GM18868 (cell line): ENCODE data around the gene DAPK2.

Experiments used
- ATAC-seq: cut with Tn5 transposase; IDR thresholded peaks from one replicate; pipeline ENCODE4 v1.9.1; 2021; ENCODE audit warnings: mild to moderate bottlenecking, moderate library complexity; ENCODE audit not compliant: unreplicated experiment

Gene DAPK2

GRCh38 chr15:63945007-63945788 is 101.1 kb downstream of the DAPK2 start:
- ATAC-seq = peak; percentile 55

- ATAC-seq = no peak
Observed at GRCh38 chr15:63944681-63944955, 101.7 kb downstream of the DAPK2 start.

GRCh38 chr15:63943829-63944680 is 102.2 kb downstream of the DAPK2 start:
- ATAC-seq = no peak

GRCh38 chr15:63942486-63943365 is 103.6 kb downstream of the DAPK2 start:
- ATAC-seq = no peak

DNA sequence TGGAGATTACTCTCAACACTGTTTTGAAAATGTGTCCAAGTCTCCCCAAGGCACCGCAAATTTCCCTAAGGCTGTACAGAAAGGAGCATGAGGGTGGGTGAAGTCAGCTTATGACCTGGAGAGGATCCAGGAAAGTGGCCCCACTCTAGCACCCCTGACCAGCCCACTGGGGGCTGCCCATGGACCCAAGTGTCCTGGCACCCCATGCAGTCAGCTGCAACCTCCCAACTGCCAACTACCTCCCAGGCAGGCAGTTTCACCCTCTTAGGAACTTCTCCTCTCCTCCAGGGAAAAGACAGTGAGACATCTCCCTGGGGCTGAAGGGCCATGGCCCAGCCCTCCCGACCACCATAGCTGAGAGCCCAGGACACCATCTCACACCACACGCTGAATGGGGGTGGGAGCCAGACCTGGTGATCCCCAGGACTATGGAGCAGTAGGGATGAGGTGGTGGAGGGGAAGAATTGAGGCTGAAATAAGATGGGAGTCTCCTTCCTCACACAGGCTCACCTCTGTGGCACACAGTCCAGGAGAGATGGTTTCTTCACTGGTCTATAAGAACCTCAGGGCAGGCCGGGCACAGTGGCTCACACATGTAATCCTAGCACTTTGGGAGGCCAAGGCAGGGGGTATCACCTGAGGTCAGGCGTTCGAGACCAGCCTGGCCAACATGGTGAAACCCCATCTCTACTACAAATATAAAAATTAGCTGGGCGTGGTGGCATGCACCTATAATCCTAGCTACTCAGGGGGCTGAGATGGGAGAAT is 104.4 kb downstream of the DAPK2 start:
- no peak for ATAC-seq

GRCh38 chr15:63940966-63941620 is 105.2 kb downstream of the DAPK2 start:
- ATAC-seq = no peak

- no peak for ATAC-seq
Observed at GRCh38 chr15:63939531-63940130, 106.7 kb downstream of the DAPK2 start.

DNA sequence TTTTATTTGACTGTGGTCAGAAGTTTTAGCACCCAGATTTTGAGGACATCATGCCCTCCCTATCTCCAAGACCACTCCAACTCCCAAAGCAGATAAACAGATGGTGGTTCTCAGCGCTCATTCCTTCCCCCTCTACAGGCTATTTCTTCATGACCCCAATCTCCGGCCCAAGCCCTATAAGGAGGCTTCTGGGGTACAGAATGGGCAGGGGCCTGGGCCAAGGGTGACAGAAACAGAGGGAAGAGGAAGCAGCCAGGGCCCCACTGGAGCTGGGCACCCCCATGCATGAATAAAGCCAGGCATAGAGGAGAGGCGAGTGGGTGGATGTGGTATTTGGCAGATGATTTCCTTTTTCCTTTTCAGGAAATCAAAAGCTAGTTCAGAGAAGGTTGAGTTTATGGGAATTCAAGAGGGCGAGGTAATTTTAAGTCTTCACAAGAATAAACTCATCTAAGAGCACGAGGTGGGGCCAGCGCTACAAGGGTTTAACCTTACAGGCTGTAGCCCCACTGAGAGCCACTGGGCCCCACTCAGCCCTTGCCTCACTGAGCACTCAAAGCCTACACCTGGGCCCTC is 107.7 kb downstream of the DAPK2 start:
- ATAC-seq = no peak

- no peak for ATAC-seq
Observed at GRCh38 chr15:63933522-63933921, 112.8 kb downstream of the DAPK2 start.

GRCh38 chr15:63931556-63931955 is 114.7 kb downstream of the DAPK2 start:
- ATAC-seq = no peak

DNA sequence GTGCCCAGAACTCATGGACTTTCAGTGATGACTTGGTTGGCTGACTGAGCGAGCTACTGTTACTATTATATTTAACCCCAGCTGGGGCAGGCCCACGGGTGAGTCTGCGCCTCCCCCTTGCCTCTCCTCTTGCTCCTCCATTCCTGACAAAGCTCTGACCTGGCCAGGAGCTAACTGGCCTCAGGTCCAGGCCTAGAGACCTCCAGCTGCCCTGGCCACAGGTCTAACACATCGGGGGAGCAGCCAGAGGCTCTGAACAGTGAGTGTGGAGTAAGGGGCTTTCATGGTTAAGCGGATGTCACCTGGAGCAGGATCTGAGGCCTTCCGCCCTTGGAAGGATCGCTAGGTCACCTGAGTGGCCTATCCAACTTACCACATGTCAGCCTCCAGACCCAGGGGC is 116.3 kb downstream of the DAPK2 start:
- ATAC-seq = no peak

GRCh38 chr15:63928185-63928842 is 118.0 kb downstream of the DAPK2 start:
- ATAC-seq = no peak

GRCh38 chr15:63923993-63924950 is 122.0 kb downstream of the DAPK2 start:
- no peak for ATAC-seq

GRCh38 chr15:63922916-63923315 is 123.4 kb downstream of the DAPK2 start:
- no peak for ATAC-seq

GRCh38 chr15:63922261-63922904 is 123.9 kb downstream of the DAPK2 start:
- no peak for ATAC-seq

DNA sequence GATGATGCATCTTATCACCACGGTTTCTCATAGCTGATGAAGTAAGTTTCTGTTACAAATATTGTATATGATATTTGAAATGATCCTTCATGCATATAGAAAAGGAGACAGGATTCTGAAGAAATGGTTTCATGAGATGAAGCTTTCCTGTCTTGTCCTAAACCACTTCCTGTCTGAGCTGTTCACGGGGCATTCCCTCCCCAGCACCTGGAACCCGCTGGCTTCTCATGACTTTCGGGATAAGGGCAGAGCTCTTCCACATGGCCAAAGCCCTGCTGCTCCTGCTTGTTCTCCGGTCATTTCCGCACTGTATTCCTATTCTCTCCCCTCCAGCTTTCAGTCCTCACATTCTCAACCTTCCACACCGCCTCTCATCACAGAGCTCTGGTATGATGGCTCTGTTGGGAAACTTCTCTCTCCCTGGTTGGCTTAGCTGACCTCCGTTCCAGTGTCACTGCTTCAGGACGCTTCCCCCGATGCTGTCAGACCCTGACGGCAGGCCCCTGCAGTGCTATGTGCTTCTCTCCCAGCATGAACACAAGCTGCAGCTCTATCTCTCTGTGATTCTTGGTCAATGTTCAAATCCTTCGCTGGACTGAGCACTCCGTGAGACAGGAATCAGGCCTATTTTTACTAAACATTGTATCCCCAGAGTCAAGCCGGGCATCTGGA is 125.6 kb downstream of the DAPK2 start:
- ATAC-seq = no peak

- ATAC-seq = no peak
Observed at GRCh38 chr15:63918901-63919348, 127.4 kb downstream of the DAPK2 start.
